NCI-H1105 treated with DMSO at 0.1 percent for 48 hours (cell line): Measurements from ENCODE around the gene PRPF6.
"Not testable (repeated sequence)": the region's sequence is repeated elsewhere in the genome, so short reads cannot be mapped to it uniquely, and the experiment has no call there.

Source experiments
- DNase-seq: peaks from one replicate; lab custom pipeline; 2025; lab: John Stamatoyannopoulos, UW

PRPF6 gene

GRCh38 chr20:63973636-63974401 is 7.1 kb upstream of the PRPF6 start:
- DNase-seq, result peak; percentile 62

GRCh38 chr20:63974402-63975200 is 6.3 kb upstream of the PRPF6 start:
- peak; percentile 40 for DNase-seq

- DNase-seq, result not testable (repeated sequence)
Measured at GRCh38 chr20:63976511-63976910, 4.4 kb upstream of the PRPF6 start.

GRCh38 chr20:63976980-63977738 is 3.8 kb upstream of the PRPF6 start:
- DNase-seq, result no peak

GRCh38 chr20:63977739-63978276 is 3.1 kb upstream of the PRPF6 start:
- no peak for DNase-seq

GRCh38 chr20:63978319-63979228 is 2.4 kb upstream of the PRPF6 start:
- peak; percentile 12 for DNase-seq

- DNase-seq, result no peak
Measured at GRCh38 chr20:63979229-63979556, 1.7 kb upstream of the PRPF6 start.

- DNase-seq, result peak; percentile 50
Measured at GRCh38 chr20:63979557-63980316, 1.2 kb upstream of the PRPF6 start, which contains the start of gene SAMD10. Gene SAMD10, minus strand, starts transcription at chr20:63979642. Its CDS starts 175 bp downstream, at chr20:63979467.

- no peak for DNase-seq
Measured at GRCh38 chr20:63980317-63980805, 571 bp upstream of the PRPF6 start.

- DNase-seq, result no peak
Measured at GRCh38 chr20:63982937-63983336, 2.0 kb downstream of the PRPF6 start.

GRCh38 chr20:64000906-64001305 is 20.0 kb downstream of the PRPF6 start:
- DNase-seq, result no peak

- DNase-seq, result peak; percentile 37
Measured at GRCh38 chr20:64001607-64002011, 20.7 kb downstream of the PRPF6 start.

GRCh38 chr20:64003960-64004725 is 23.2 kb downstream of the PRPF6 start:
- no peak for DNase-seq

- DNase-seq, result no peak
Measured at GRCh38 chr20:64005394-64005793, 24.5 kb downstream of the PRPF6 start.

GRCh38 chr20:64006490-64006889 is 25.6 kb downstream of the PRPF6 start:
- no peak for DNase-seq

GRCh38 chr20:64006902-64007301 is 26.0 kb downstream of the PRPF6 start:
- DNase-seq, result no peak

GRCh38 chr20:64009811-64010387 is 29.0 kb downstream of the PRPF6 start:
- DNase-seq, result no peak

GRCh38 chr20:64010711-64011237 is 29.8 kb downstream of the PRPF6 start:
- DNase-seq, result no peak

GRCh38 chr20:64011366-64011779 is 30.4 kb downstream of the PRPF6 start:
- DNase-seq, result no peak
